NCI-H128 (cell line): ENCODE measurements around the gene NSUN5.
"Not testable (repeated sequence)": the region's sequence is repeated elsewhere in the genome, so short reads cannot be mapped to it uniquely, and the experiment has no call there.

Experiments
- DNase-seq: peaks from one replicate; lab custom pipeline; 2025; ENCODE audit not compliant: unreplicated experiment; lab: John Stamatoyannopoulos, UW

Gene NSUN5

GRCh38 chr7:73308665-73309214, at the start of gene NSUN5:
NSUN5 (minus strand) TSS chr7:73308826; CDS start chr7:73308790, 36 bp downstream.
- peak; percentile 56 for DNase-seq

- no peak for DNase-seq
Observed at GRCh38 chr7:73356159-73356558, 47.5 kb upstream of the NSUN5 start.

- no peak for DNase-seq
Observed at GRCh38 chr7:73354821-73355220, 46.2 kb upstream of the NSUN5 start.

- no peak for DNase-seq
Observed at GRCh38 chr7:73354196-73354595, 45.6 kb upstream of the NSUN5 start.

- DNase-seq: no peak
Observed at GRCh38 chr7:73353243-73353642, 44.6 kb upstream of the NSUN5 start.

- DNase-seq: no peak
Observed at GRCh38 chr7:73352784-73353183, 44.2 kb upstream of the NSUN5 start.

- DNase-seq: no peak
Observed at GRCh38 chr7:73351447-73352167, 43.0 kb upstream of the NSUN5 start.

- DNase-seq: no peak
Observed at GRCh38 chr7:73350306-73351068, 41.9 kb upstream of the NSUN5 start.

- DNase-seq: no peak
Observed at GRCh38 chr7:73349763-73350162, 41.1 kb upstream of the NSUN5 start.

GRCh38 chr7:73345951-73346350, 37.3 kb upstream of the NSUN5 start:
- DNase-seq: no peak

- DNase-seq: no peak
Observed at GRCh38 chr7:73345538-73345937, 36.9 kb upstream of the NSUN5 start.

- no peak for DNase-seq
Observed at GRCh38 chr7:73343671-73344380, 35.2 kb upstream of the NSUN5 start.

- no peak for DNase-seq
Observed at GRCh38 chr7:73342645-73343044, 34.0 kb upstream of the NSUN5 start.

- no peak for DNase-seq
Observed at GRCh38 chr7:73341877-73342276, 33.3 kb upstream of the NSUN5 start.

- no peak for DNase-seq
Observed at GRCh38 chr7:73340514-73340913, 31.9 kb upstream of the NSUN5 start.

- DNase-seq: no peak
Observed at GRCh38 chr7:73338321-73338720, 29.7 kb upstream of the NSUN5 start.

GRCh38 chr7:73332447-73332846, 23.8 kb upstream of the NSUN5 start:
- no peak for DNase-seq

- DNase-seq: no peak
Observed at GRCh38 chr7:73330772-73331171, 22.1 kb upstream of the NSUN5 start.

- DNase-seq: no peak
Observed at GRCh38 chr7:73329861-73330581, 21.4 kb upstream of the NSUN5 start.

GRCh38 chr7:73328696-73329095, 20.1 kb upstream of the NSUN5 start:
- DNase-seq: no peak

GRCh38 chr7:73327922-73328321, 19.3 kb upstream of the NSUN5 start, which contains the start of the genes FKBP6 and TRIM50:
FKBP6 (plus strand) TSS chr7:73328161; CDS start chr7:73328429, 268 bp downstream.
TRIM50 (minus strand) TSS chr7:73328082; CDS start chr7:73324787, 3,295 bp downstream.
- not testable (repeated sequence) for DNase-seq
